ENCODE results near the gene FAM3B.
"Not testable (repeated sequence)": the region's sequence is repeated elsewhere in the genome, so short reads cannot be mapped to it uniquely, and the experiment has no call there.

FAM3B gene

GRCh38 chr21:41359286-41359685 is 42.7 kb downstream of the FAM3B start:
- no peak for DNase-seq (ENCODE audit: low read depth in 1 of 2, low spot score in 1 of 2)
- no peak for TF ChIP-seq POLR2AphosphoS5 (IDR thresholded peaks at IDR 0.05; ENCODE audit: low read depth)
- TF ChIP-seq GABPA (IDR thresholded peaks at IDR 0.05; ENCODE audit: low read depth): no peak
- no peak for TF ChIP-seq SPI1 (IDR thresholded peaks at IDR 0.05; ENCODE audit: borderline replicate concordance, low read depth)
- no peak for TF ChIP-seq REST (IDR thresholded peaks at IDR 0.05; ENCODE audit: insufficient replicate concordance, low read depth)
- TF ChIP-seq, protein P1, sequence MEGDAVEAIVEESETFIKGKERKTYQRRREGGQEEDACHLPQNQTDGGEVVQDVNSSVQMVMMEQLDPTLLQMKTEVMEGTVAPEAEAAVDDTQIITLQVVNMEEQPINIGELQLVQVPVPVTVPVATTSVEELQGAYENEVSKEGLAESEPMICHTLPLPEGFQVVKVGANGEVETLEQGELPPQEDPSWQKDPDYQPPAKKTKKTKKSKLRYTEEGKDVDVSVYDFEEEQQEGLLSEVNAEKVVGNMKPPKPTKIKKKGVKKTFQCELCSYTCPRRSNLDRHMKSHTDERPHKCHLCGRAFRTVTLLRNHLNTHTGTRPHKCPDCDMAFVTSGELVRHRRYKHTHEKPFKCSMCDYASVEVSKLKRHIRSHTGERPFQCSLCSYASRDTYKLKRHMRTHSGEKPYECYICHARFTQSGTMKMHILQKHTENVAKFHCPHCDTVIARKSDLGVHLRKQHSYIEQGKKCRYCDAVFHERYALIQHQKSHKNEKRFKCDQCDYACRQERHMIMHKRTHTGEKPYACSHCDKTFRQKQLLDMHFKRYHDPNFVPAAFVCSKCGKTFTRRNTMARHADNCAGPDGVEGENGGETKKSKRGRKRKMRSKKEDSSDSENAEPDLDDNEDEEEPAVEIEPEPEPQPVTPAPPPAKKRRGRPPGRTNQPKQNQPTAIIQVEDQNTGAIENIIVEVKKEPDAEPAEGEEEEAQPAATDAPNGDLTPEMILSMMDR (IDR thresholded peaks at IDR 0.05; ENCODE audit: insufficient read depth, low read length): no peak

DNA sequence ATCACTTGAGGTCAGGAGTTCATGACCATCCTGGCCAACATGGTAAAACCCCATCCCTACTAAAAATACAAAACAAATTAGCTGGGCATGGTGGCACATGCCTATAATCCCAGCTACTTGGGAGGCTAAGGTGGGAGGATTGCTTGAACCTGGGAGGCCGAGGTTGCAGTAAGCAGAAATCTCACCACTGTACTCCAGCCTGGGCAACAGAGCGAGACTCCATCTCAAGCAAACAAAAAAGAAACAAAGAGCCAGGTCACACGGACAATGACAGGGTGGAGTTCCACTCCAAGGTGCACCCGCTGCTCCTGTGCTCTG is 43.1 kb downstream of the FAM3B start:
- H3K27me3 ChIP-seq (ENCODE audit: insufficient read depth, poor library complexity, severe bottlenecking); H3K4me3 ChIP-seq (replicated peaks; ENCODE audit: insufficient read depth, low read length); H3K27ac ChIP-seq (replicated peaks); DNase-seq (ENCODE audit: low read depth in 1 of 2, low spot score in 1 of 2): not testable (repeated sequence)

More at GRCh38 chr21:41359286-41359685, 42.7 kb downstream of the FAM3B start:
- Histone ChIP-seq H3K4me3 (replicated peaks; ENCODE audit: insufficient read depth, low read length) (no peak overlapping the region), H3K27me3 (ENCODE audit: insufficient read depth, poor library complexity, severe bottlenecking) (no peaks in the 10 kb centered on the region), H3K27ac (replicated peaks) (no peak overlapping the region)

DNA sequence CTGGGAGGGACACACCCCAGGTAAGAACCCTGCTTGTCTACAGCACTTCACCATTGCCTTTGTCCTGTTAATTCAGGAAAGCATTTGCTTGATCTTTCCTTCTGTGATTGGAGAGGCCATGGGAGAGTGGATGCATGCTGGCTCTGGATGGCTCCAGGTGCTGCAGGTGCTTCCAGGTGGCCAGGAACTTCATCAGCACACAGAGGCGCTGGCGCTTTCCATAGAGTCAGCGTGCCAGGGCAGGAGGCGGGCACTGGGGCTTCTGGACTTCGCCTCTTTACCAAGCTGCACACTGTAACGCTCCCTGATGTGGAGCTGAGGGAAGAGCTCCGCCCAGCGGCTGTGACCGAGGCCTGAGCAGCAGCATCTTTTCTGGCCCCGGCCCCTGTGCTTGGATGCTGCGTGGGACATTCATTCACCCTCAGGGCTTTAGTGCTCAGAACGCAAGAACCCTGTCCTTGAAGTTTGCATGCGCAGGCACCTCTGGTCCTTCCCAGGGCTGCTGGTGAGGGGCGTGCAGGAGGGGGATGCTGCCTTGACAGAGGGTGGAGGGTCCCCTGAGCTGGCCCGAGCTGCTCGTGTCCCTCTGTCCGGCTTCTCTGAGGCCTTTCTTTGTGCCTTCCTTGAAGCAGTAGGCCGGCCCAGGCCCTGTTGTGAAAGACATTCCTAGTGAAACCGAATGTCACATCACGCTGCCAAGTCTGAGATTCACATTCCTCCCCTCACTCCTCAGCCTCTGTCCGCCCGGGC is 43.6 kb downstream of the FAM3B start:
- TF ChIP-seq REST (IDR thresholded peaks at IDR 0.05; ENCODE audit: insufficient replicate concordance, low read depth) (no peak), POLR2AphosphoS5 (IDR thresholded peaks at IDR 0.05; ENCODE audit: low read depth) (no peak), GABPA (IDR thresholded peaks at IDR 0.05; ENCODE audit: low read depth) (no peak)
- TF ChIP-seq, protein P1 (IDR thresholded peaks at IDR 0.05; ENCODE audit: insufficient read depth, low read length): no peak
- Histone ChIP-seq H3K27me3 (ENCODE audit: insufficient read depth, poor library complexity, severe bottlenecking) (no peaks in the 10 kb centered on the region), H3K4me3 (replicated peaks; ENCODE audit: insufficient read depth, low read length) (no peak overlapping the region), H3K27ac (replicated peaks) (no peak overlapping the region)
- DNase-seq (ENCODE audit: low read depth in 1 of 2, low spot score in 1 of 2): no peak

DNA sequence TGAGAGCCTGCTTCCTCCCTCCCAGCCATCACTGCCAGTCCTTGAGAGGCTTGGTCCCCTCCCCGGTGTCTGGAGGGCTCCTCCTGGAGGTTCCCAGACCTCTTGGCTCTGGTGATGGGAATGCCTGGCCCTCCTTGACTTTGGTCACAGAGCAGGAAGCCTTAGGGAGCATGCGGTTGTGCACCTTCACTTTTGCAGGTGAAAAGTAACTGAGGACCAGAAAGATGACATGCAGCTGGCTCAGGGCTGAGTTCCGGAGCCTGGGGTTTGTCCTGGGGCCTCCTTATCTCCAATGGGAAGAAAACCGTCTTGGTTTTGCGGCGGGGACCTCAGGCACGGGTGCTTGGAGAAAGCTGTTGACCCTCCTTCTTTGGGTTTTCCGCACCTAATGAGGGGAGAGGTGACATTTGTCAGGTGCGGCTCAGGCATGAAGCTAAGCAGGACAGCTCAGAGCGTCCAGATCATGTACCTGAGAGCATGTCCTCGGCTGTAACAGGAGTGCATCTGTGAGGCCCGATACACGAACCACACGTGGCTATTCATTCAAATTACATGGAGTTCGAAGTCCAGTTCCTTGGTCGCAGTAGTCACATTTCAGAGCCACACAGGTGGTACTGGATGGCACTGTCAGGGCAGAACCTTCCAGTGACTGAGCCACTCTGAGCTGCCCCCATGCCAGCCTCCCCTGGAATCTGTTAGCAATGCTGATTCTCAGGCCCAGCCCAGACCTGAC is 44.6 kb downstream of the FAM3B start:
- TF ChIP-seq, protein P1 (IDR thresholded peaks at IDR 0.05; ENCODE audit: insufficient read depth, low read length): no peak
- TF ChIP-seq SPI1 (IDR thresholded peaks at IDR 0.05; ENCODE audit: borderline replicate concordance, low read depth) (no peak), GABPA (IDR thresholded peaks at IDR 0.05; ENCODE audit: low read depth) (no peak), POLR2AphosphoS5 (IDR thresholded peaks at IDR 0.05; ENCODE audit: low read depth) (no peak), REST (IDR thresholded peaks at IDR 0.05; ENCODE audit: insufficient replicate concordance, low read depth) (no peak)
- no peak overlapping the region for H3K4me3 ChIP-seq (replicated peaks; ENCODE audit: insufficient read depth, low read length)
- H3K27me3 ChIP-seq (ENCODE audit: insufficient read depth, poor library complexity, severe bottlenecking): no peaks in the 10 kb centered on the region
- peak overlapping the region; percentile 87 for H3K27ac ChIP-seq (replicated peaks)
- DNase-seq (ENCODE audit: low read depth in 1 of 2, low spot score in 1 of 2): no peak
